HG02970 (cell line): ENCODE measurements around the gene ZNF503.

ENCODE experiments used
- ATAC-seq: cut with Tn5 transposase; IDR thresholded peaks from one replicate; pipeline ENCODE4 v1.9.1; 2021; ENCODE audit warnings: mild to moderate bottlenecking, moderate library complexity, moderate number of reproducible peaks; ENCODE audit not compliant: unreplicated experiment, low FRiP score

The ZNF503 gene

DNA sequence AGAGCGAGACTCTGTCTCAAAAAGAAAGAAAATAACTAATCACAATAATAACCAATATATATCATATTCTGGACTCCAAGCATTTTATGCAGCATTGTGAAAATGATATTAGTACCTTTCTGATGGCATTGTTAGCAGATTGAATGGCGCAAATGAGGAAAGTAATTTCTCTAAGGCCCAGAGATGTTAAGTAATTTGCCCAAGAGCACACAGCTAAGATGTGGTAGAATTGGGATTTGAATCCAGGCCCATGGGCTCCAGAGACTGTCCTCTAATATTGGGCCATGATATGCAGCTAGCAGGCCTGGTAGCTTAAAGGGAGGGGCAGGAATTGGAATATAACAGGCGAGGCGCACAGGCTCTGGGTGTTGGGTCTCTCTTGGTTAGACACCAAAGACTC, 44.1 kb downstream of the ZNF503 start:
- no peak for ATAC-seq

DNA sequence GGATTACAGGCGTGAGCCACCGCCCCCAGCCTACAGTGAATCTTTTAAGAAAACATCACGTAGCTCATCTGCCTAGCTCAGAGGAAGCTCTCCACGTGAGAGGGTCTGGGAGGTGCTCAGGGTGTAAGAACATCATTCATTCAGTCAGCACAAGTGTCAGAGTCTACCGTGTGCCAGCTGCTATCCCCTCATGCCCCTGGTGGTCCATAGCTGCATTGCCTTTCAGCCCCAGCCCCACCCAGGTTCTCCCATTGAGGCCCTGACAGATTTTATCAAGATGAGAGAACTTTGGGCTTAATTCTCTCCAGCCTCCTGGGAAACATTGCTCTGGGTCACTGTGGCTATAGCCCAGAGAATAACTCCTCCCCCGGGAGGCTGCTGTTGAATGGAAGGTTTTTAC, 45.1 kb downstream of the ZNF503 start:
- no peak for ATAC-seq

DNA sequence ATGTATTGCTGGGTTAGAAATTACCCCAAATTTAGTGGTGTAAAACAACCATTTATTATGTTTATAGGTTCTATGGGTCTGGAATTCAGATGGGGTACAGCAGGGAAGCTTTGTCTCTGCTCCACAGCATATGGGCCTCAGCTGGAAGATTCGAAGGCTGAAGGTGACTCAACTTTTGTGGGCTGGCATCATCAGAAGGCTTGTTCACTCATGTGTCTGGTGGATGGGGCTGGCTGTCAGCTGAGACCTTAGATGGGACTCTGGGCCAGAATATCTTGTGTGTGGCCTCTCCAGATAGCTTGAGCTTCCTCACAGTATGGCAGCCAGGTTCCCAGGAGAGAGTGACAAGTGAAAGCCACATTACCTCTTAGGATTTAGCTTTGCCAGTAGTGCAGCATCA, 45.9 kb downstream of the ZNF503 start:
- ATAC-seq: no peak

DNA sequence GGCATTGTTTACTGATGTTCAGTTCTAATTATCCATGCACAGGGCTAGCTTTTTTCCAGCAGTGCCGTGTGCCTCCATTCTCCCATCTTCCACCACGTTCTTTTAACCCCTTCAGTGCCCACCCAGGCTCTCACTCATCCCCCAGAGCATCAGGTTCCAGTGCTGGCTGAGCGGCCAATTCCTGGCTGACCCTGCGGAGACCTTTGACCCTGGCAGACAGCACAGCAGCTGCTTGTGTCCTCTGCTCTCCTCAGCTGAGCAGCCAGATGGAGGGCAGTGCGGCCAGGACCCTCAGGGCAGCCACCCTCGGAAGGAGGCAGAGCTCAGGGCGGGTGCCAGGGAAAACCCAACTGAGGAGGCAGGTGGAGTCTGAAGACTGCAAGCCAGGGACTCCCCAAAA, 48.4 kb downstream of the ZNF503 start:
- ATAC-seq: no peak

DNA sequence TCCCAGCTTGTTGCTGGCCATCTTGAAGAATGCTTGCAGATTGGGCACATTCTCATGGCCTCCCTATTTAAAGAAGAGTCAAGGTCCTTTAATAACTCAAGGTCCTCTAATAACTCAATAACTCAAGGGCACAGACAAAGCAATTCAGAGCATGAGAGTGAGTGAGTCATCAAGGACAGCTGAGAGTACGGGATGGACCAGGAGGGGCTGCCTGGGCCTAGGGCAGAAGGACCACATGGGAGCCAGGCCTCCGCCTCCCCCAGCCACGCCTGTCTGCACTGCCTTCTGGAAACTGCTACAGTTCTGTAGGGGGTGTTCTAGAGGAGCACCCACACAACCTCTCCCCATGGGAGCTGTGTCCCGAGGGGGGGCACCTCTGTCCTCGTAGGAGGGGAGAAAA, 48.9 kb downstream of the ZNF503 start:
- ATAC-seq: no peak

DNA sequence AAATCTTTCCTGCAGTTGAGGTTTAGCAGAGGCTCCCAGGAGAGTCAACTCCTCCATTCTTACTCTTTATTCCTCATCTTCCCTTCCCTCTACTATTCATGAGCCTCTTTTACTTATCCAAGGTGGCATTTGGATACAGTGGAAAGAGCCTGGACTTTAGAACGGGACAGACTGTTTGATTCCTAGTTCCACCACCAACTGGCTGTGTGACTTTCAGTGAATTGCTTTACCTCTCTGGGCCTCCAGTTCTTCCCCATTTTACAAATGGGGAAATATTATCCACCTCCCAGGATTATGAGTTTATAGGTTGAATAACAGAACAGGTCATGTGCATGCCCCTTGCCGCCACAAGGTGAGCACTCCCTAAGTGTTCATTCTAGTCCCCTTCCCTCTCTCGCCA, 49.9 kb downstream of the ZNF503 start:
- no peak for ATAC-seq

DNA sequence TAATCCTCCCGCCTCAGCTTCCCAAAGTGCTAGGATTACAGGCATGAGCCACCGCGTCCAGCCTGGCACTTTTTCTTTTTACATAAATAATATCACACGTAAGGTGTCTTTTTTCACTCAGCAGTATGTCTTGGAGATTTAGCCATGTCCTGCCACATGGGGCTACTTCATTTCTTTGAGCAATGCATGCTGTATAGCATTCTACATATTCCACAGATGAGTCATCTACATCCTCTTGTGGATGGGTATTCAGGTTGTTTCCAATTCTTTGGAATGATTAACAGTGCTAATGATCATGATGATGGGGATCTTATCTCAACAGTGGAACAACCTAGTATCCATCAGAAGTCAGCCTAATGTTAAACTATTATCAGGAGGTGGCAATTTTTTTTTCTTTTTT, 50.8 kb downstream of the ZNF503 start:
- no peak for ATAC-seq
